DND-41 (cell line): ENCODE data around the gene KAT6B.

ENCODE experiments used
- EZH2 ChIP-seq: IDR thresholded peaks from 3 replicates; pipeline ENCODE4 v1.6.1; 2012; ENCODE audit warnings: borderline replicate concordance, low read depth, mild to moderate bottlenecking, moderate library complexity, low read length, inconsistent platforms; ENCODE audit not compliant: severe bottlenecking
- TF ChIP-seq, protein P1 (sequence below): IDR thresholded peaks from 2 replicates; pipeline ENCODE4 v1.5.1; 2012; ENCODE audit warnings: borderline replicate concordance, low read length, moderate library complexity, mild to moderate bottlenecking; ENCODE audit not compliant: poor library complexity, severe bottlenecking; ENCODE audit errors: extremely low read depth

DNA sequence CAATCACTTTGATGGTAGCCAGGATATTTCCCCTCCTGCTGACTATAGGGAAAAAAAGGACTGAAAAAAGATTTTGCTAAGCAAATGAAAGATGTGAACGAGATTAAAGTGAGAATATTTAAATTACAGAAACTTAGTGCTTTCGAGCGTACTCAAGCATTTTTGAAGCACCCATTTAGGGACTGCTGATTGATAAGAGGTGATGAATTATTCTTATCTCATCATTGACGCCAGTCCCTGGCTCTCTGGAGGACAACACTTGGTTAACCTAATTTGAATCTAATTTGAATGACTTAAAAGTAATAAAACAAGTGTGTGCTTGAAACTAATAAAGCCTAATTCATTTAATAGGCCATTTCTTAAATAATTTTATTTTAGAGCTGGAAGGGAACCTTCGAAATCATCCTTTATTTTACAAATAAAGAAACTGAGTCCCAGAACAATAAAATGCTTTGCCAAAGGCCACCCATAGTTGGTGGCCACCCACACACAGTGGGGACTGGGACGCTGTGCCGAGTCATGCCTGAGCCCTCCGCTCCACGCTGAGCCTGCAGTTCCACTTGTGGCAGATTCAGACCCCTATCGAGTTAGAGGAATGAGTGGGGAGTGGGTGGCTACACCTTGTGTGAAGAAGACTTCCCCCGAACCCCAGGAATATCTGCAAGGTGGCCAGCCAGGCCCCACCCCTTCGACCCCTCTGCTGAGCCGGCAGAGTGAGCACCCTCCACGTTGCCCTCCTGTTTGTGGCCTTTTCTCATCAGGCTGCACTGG is 223.9 kb downstream of the KAT6B start:
- TF ChIP-seq, protein P1, sequence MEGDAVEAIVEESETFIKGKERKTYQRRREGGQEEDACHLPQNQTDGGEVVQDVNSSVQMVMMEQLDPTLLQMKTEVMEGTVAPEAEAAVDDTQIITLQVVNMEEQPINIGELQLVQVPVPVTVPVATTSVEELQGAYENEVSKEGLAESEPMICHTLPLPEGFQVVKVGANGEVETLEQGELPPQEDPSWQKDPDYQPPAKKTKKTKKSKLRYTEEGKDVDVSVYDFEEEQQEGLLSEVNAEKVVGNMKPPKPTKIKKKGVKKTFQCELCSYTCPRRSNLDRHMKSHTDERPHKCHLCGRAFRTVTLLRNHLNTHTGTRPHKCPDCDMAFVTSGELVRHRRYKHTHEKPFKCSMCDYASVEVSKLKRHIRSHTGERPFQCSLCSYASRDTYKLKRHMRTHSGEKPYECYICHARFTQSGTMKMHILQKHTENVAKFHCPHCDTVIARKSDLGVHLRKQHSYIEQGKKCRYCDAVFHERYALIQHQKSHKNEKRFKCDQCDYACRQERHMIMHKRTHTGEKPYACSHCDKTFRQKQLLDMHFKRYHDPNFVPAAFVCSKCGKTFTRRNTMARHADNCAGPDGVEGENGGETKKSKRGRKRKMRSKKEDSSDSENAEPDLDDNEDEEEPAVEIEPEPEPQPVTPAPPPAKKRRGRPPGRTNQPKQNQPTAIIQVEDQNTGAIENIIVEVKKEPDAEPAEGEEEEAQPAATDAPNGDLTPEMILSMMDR, result no peak
- no peak for TF ChIP-seq EZH2
